Trophoblast cell (in vitro differentiated cells and primary cell): ENCODE measurements around the gene STRN4.
A peak's percentile ranks its signal among the peaks of the same experiment; 100 is the strongest.

Experiments used
- DNase-seq, 2 donors: peaks; one replicate each; pipeline ENCODE4 v3.0.0-alpha.2; 2016
- H2AFZ ChIP-seq: 2 replicates; pipeline ENCODE4 v1.6.1; 2013; ENCODE audit warnings: low read length, moderate library complexity, mild to moderate bottlenecking; ENCODE audit not compliant: insufficient read depth, poor library complexity
- H2AK5ac ChIP-seq: 2 replicates; pipeline ENCODE4 v1.6.1; 2013; ENCODE audit warnings: mild to moderate bottlenecking, low read length
- H2BK120ac ChIP-seq: 2 replicates; pipeline ENCODE4 v1.6.1; 2013; ENCODE audit warnings: low read length, mild to moderate bottlenecking, moderate library complexity; ENCODE audit not compliant: insufficient read depth, poor library complexity
- H2BK12ac ChIP-seq: 2 replicates; pipeline ENCODE4 v1.6.1; 2013; ENCODE audit warnings: mild to moderate bottlenecking, low read length, moderate library complexity
- H2BK5ac ChIP-seq: 2 replicates; pipeline ENCODE4 v1.6.1; 2013; ENCODE audit warnings: low read length, low read depth, moderate library complexity, mild to moderate bottlenecking; ENCODE audit not compliant: poor library complexity
- H3K14ac ChIP-seq: 2 replicates; pipeline ENCODE4 v1.6.1; 2013; ENCODE audit warnings: mild to moderate bottlenecking, low read length
- H3K18ac ChIP-seq: 2 replicates; pipeline ENCODE4 v1.6.1; 2013; ENCODE audit warnings: mild to moderate bottlenecking, low read length
- H3K23ac ChIP-seq: 2 replicates; pipeline ENCODE4 v1.6.1; 2013; ENCODE audit warnings: low read length
- H3K27ac ChIP-seq: 2 replicates; pipeline ENCODE4 v1.5.1; 2013; ENCODE audit warnings: low read depth, mild to moderate bottlenecking, inconsistent platforms, low read length, moderate library complexity
- H3K27me3 ChIP-seq: 2 replicates; pipeline ENCODE4 v1.6.1; 2013; ENCODE audit warnings: inconsistent platforms, mild to moderate bottlenecking, low read length, moderate library complexity; ENCODE audit not compliant: insufficient read depth
- H3K36me3 ChIP-seq, 2 experiments: 1 replicate in 1 of 2; 2 replicates in 1 of 2; pipeline ENCODE4 v1.6.1; 2013; ENCODE audit warnings: low read length in 2 of 2, mild to moderate bottlenecking in 2 of 2, moderate library complexity in 1 of 2; ENCODE audit not compliant: insufficient read depth in 2 of 2, control insufficient read depth in 1 of 2
- H3K4ac ChIP-seq: 2 replicates; pipeline ENCODE4 v1.6.1; 2013; ENCODE audit warnings: low read depth, mild to moderate bottlenecking, low read length, moderate library complexity
- H3K4me1 ChIP-seq, 2 experiments: 1 replicate in 1 of 2; 2 replicates in 1 of 2; pipeline ENCODE4 v1.6.1; 2013; ENCODE audit warnings: low read length in 2 of 2, mild to moderate bottlenecking in 2 of 2, moderate library complexity in 1 of 2; ENCODE audit not compliant: insufficient read depth in 2 of 2, control insufficient read depth in 1 of 2
- H3K4me2 ChIP-seq: 2 replicates; pipeline ENCODE4 v1.6.1; 2013; ENCODE audit warnings: inconsistent platforms, mild to moderate bottlenecking, low read length, moderate library complexity
- H3K4me3 ChIP-seq: 2 replicates; pipeline ENCODE4 v1.5.1; 2013; ENCODE audit warnings: mild to moderate bottlenecking, low read depth, low read length, inconsistent platforms
- H3K79me1 ChIP-seq: one replicate; pipeline ENCODE4 v1.6.1; 2013; ENCODE audit warnings: low read length
- H3K79me2 ChIP-seq: 2 replicates; pipeline ENCODE4 v1.6.1; 2013; ENCODE audit warnings: low read length, mild to moderate bottlenecking; ENCODE audit not compliant: control insufficient read depth, insufficient read depth, poor library complexity
- H3K9ac ChIP-seq: 2 replicates; pipeline ENCODE4 v1.6.1; 2013; ENCODE audit warnings: mild to moderate bottlenecking, low read length
- H3K9me3 ChIP-seq: 2 replicates; pipeline ENCODE4 v1.6.1; 2013; ENCODE audit warnings: low read depth, mild to moderate bottlenecking, control low read depth, inconsistent platforms, low read length; ENCODE audit not compliant: insufficient read depth
- H4K12ac ChIP-seq: 2 replicates; pipeline ENCODE4 v1.6.1; 2013; ENCODE audit warnings: low read depth, mild to moderate bottlenecking, low read length, moderate library complexity
- H4K8ac ChIP-seq: 2 replicates; pipeline ENCODE4 v1.6.1; 2013; ENCODE audit warnings: low read depth, mild to moderate bottlenecking, low read length, moderate library complexity
- H4K91ac ChIP-seq: one replicate; pipeline ENCODE4 v1.6.1; 2013; ENCODE audit warnings: low read depth, mild to moderate bottlenecking, low read length, moderate library complexity
- WGBS: extraction: QIAGEN DNeasy Blood & Tissue Kit; methylation state at CpG from one replicate; pipeline ENCODE4 v1.1.7; 2013; ENCODE audit warnings: missing lambda C conversion rate; ENCODE audit not compliant: insufficient read length, insufficient coverage; ENCODE audit errors: extremely low coverage; 5-methylcytosine and 5-hydroxymethylcytosine counted together

STRN4 gene

GRCh38 chr19:46766569-46767317 is 20.5 kb upstream of the STRN4 start:
- no CpG with 5 or more reads among the region's 18 CpGs for WGBS
- no peak overlapping the region for H2BK5ac ChIP-seq
- no peaks in the 10 kb centered on the region for H3K4me1 ChIP-seq
- H3K4ac ChIP-seq, result no peak overlapping the region
- DNase-seq, result peak in 1 of 2 donors; percentile 74
- no peak overlapping the region for H4K12ac ChIP-seq
- H3K27ac ChIP-seq, result no peak overlapping the region
- H3K79me1 ChIP-seq, result no peaks in the 10 kb centered on the region
- H4K8ac ChIP-seq, result no peak overlapping the region
- no peak overlapping the region for H2BK120ac ChIP-seq
- H3K4me3 ChIP-seq, result no peak overlapping the region
- H2AFZ ChIP-seq, result no peak overlapping the region
- H3K36me3 ChIP-seq, result no peaks in the 10 kb centered on the region
- H4K91ac ChIP-seq, result no peak overlapping the region
- H3K18ac ChIP-seq, result no peak overlapping the region
- H2BK12ac ChIP-seq, result no peak overlapping the region
- no peaks in the 10 kb centered on the region for H3K27me3 ChIP-seq
- H3K23ac ChIP-seq, result no peak overlapping the region
- no peak overlapping the region for H3K4me2 ChIP-seq
- H3K9me3 ChIP-seq, result peaks cover 3% of the 10 kb centered on the region
- no peak overlapping the region for H3K9ac ChIP-seq
- no peak overlapping the region for H3K14ac ChIP-seq
- no peak overlapping the region for H2AK5ac ChIP-seq
- no peaks in the 10 kb centered on the region for H3K79me2 ChIP-seq

GRCh38 chr19:46764817-46765291 is 18.6 kb upstream of the STRN4 start:
- Histone ChIP-seq H3K14ac (no peak overlapping the region), H3K4me2 (no peak overlapping the region), H2BK12ac (no peak overlapping the region), H3K23ac (no peak overlapping the region), H3K79me1 (no peaks in the 10 kb centered on the region), H3K18ac (no peak overlapping the region), H3K9ac (no peak overlapping the region), H3K9me3 (peaks cover 3% of the 10 kb centered on the region), H4K8ac (no peak overlapping the region), H2AFZ (no peak overlapping the region), H3K4ac (no peak overlapping the region), H4K91ac (no peak overlapping the region), H3K4me1 (no peaks in the 10 kb centered on the region), H3K27me3 (no peaks in the 10 kb centered on the region), H2AK5ac (no peak overlapping the region), H3K36me3 (no peaks in the 10 kb centered on the region), H2BK120ac (no peak overlapping the region), H3K27ac (no peak overlapping the region), H3K4me3 (no peak overlapping the region), H2BK5ac (no peak overlapping the region), H4K12ac (no peak overlapping the region), H3K79me2 (no peaks in the 10 kb centered on the region)
- no CpG with 5 or more reads among the region's 11 CpGs for WGBS
- DNase-seq, result no peak

GRCh38 chr19:46762245-46762890 is 16.1 kb upstream of the STRN4 start:
- Histone ChIP-seq H2AFZ (no peak overlapping the region), H2BK120ac (no peak overlapping the region), H3K23ac (no peak overlapping the region), H4K8ac (no peak overlapping the region), H2BK12ac (no peak overlapping the region), H3K36me3 (peaks cover 3 to 4% of the 10 kb centered on the region in 2 experiments), H3K4me2 (no peak overlapping the region), H4K12ac (no peak overlapping the region), H2BK5ac (no peak overlapping the region), H3K27ac (no peak overlapping the region), H4K91ac (no peak overlapping the region), H3K79me1 (no peaks in the 10 kb centered on the region), H3K79me2 (no peaks in the 10 kb centered on the region), H3K9me3 (peaks cover 3% of the 10 kb centered on the region), H3K18ac (no peak overlapping the region), H3K9ac (no peak overlapping the region), H2AK5ac (no peak overlapping the region), H3K27me3 (no peaks in the 10 kb centered on the region), H3K4ac (no peak overlapping the region), H3K4me1 (no peaks in the 10 kb centered on the region), H3K14ac (no peak overlapping the region), H3K4me3 (no peak overlapping the region)
- WGBS, result no CpG with 5 or more reads among the region's 6 CpGs
- DNase-seq, result no peak

GRCh38 chr19:46761418-46761831 is 15.2 kb upstream of the STRN4 start:
- H3K4me3 ChIP-seq, result no peak overlapping the region
- no peak overlapping the region for H3K27ac ChIP-seq
- no peak overlapping the region for H3K4ac ChIP-seq
- no peak overlapping the region for H2BK5ac ChIP-seq
- H3K9me3 ChIP-seq, result peaks cover 2% of the 10 kb centered on the region
- H3K79me1 ChIP-seq, result no peaks in the 10 kb centered on the region
- no peaks in the 10 kb centered on the region for H3K4me1 ChIP-seq
- no peak overlapping the region for H4K8ac ChIP-seq
- no peak overlapping the region for H3K18ac ChIP-seq
- no peak overlapping the region for H3K9ac ChIP-seq
- no peak overlapping the region for H2BK120ac ChIP-seq
- peaks cover 10 to 11% of the 10 kb centered on the region in 2 experiments for H3K36me3 ChIP-seq
- no peak overlapping the region for H4K12ac ChIP-seq
- H2BK12ac ChIP-seq, result no peak overlapping the region
- H3K14ac ChIP-seq, result no peak overlapping the region
- no peak overlapping the region for H3K23ac ChIP-seq
- H2AK5ac ChIP-seq, result no peak overlapping the region
- no peak for DNase-seq
- WGBS, result no CpG with 5 or more reads among the region's 5 CpGs
- no peaks in the 10 kb centered on the region for H3K79me2 ChIP-seq
- H2AFZ ChIP-seq, result no peak overlapping the region
- no peaks in the 10 kb centered on the region for H3K27me3 ChIP-seq
- no peak overlapping the region for H4K91ac ChIP-seq
- no peak overlapping the region for H3K4me2 ChIP-seq
